HCT116 (cell line): ENCODE results near the gene ADAM11. TPM values are rescaled to one million over a fixed set of nuclear protein-coding genes. Genes with fewer than 3 reads are reported as not detected.

Experiments used
- ATAC-seq: fragments of 200-7000 bp; cut with Tn5 transposase; 2 replicates; pipeline ENCODE4 v1.9.1; 2020; ENCODE audit warnings: mild to moderate bottlenecking, moderate library complexity
- BruUV-seq: library from RNA; stranded (reverse); fragments of 400-500 nt; replicated peaks from 2 replicates; lab custom pipeline; 2021; lab: Mats Ljungman, UMichigan
- CTCF ChIA-PET: fragments of 300-600 bp; sonication (Branson Sonifier 250); formaldehyde crosslinking; loops from one replicate; lab custom pipeline; 2021; ENCODE audit warnings: antibody characterized with exemption; lab: Charles Lee
- POLR2A ChIA-PET: fragments of 300-600, 350-600 bp; sonication (Branson Sonifier 250); formaldehyde crosslinking; loops from one replicate; lab custom pipeline; 2021; ENCODE audit warnings: antibody characterized with exemption; lab: Charles Lee
- RAD21 ChIA-PET, 2 experiments: fragments of 300-600 bp; sonication (Branson Sonifier 250); formaldehyde crosslinking; loops; one replicate each; lab custom pipeline; 2023; ENCODE audit warnings: low total read pairs in 2 of 2; ENCODE audit not compliant: uncharacterized antibody in 2 of 2, unreplicated experiment in 2 of 2, low non-redundant PET in 1 of 2; lab: Charles Lee
- DNase-seq: peaks from one replicate; pipeline ENCODE4 v3.0.0-alpha.2; 2010; ENCODE audit warnings: low read depth, low spot score
- H2AFZ ChIP-seq: fragments of 200-600 bp; shearing (Covaris generic), sonication (generic); 2 replicates; pipeline ENCODE4 v1.6.1; 2017; ENCODE audit warnings: low read depth, mixed run types, mixed read lengths, antibody characterized with exemption, low read length; ENCODE audit not compliant: poor library complexity, severe bottlenecking
- H3K27ac ChIP-seq: 2 replicates; pipeline ENCODE4 v1.5.1; 2012; ENCODE audit warnings: low read depth, low read length
- H3K27me3 ChIP-seq: fragments of 200-600 bp; sonication (generic); 2 replicates; pipeline ENCODE4 v1.6.1; 2016; ENCODE audit warnings: mixed run types, low read length, mixed read lengths; ENCODE audit not compliant: insufficient read depth
- H3K36me3 ChIP-seq, 2 experiments: fragments of 200-500 bp in 1 of 2; fragments of 200-600 bp in 1 of 2; sonication (Bioruptor generic) in 1 of 2; sonication (generic) in 1 of 2; 2 replicates each; pipeline versions ENCODE4 v1.5.1 to v1.6.1; 2014 to 2016; ENCODE audit warnings: low read length in 2 of 2, inconsistent platforms in 1 of 2, mixed read lengths in 1 of 2, mixed run types in 1 of 2; ENCODE audit not compliant: insufficient read depth in 2 of 2, control insufficient read depth in 1 of 2
- H3K4me1 ChIP-seq, 2 experiments: fragments of 200-600 bp in 1 of 2; sonication (generic) in 1 of 2; 2 replicates each; pipeline versions ENCODE4 v1.5.1 to v1.6.1; 2012 to 2017; ENCODE audit warnings: low read length in 2 of 2, inconsistent platforms in 1 of 2, mild to moderate bottlenecking in 1 of 2, mixed read lengths in 1 of 2, mixed run types in 1 of 2, moderate library complexity in 1 of 2; ENCODE audit not compliant: insufficient read depth in 2 of 2, control insufficient read depth in 1 of 2
- H3K4me2 ChIP-seq: fragments of 200-600 bp; sonication (generic); 2 replicates; pipeline ENCODE4 v1.6.1; 2017; ENCODE audit warnings: mixed run types, low read length, mixed read lengths
- H3K4me3 ChIP-seq, 2 experiments: fragments of 200-600 bp in 1 of 2; sonication (generic) in 1 of 2; replicated peaks in 1 of 2; 2 replicates each; pipeline ENCODE4 v1.5.1; 2011 to 2016; ENCODE audit warnings: low read length in 2 of 2, control low read depth in 1 of 2, low read depth in 1 of 2, mild to moderate bottlenecking in 1 of 2, mixed read lengths in 1 of 2, mixed run types in 1 of 2
- H3K79me2 ChIP-seq: fragments of 200-600 bp; sonication (generic); 2 replicates; pipeline ENCODE4 v1.6.1; 2017; ENCODE audit warnings: mild to moderate bottlenecking, mixed run types, low read length, moderate library complexity, mixed read lengths; ENCODE audit not compliant: insufficient read depth
- H3K9ac ChIP-seq: fragments of 200-600 bp; sonication (generic); 2 replicates; pipeline ENCODE4 v1.6.1; 2016; ENCODE audit warnings: low read length, mixed read lengths
- H3K9me2 ChIP-seq: fragments of 200-600 bp; sonication (generic), shearing (Covaris generic); 2 replicates; pipeline ENCODE4 v1.6.1; 2017; ENCODE audit warnings: mixed run types, mild to moderate bottlenecking, moderate library complexity; ENCODE audit not compliant: insufficient read depth
- H3K9me3 ChIP-seq, 2 experiments: fragments of 200-500 bp in 1 of 2; fragments of 200-600 bp in 1 of 2; sonication (Bioruptor generic) in 1 of 2; sonication (generic) in 1 of 2; 2 replicates each; pipeline ENCODE4 v1.6.1; 2014 to 2017; ENCODE audit warnings: low read length in 2 of 2, mixed read lengths in 2 of 2, inconsistent platforms in 1 of 2, low read depth in 1 of 2, mild to moderate bottlenecking in 1 of 2, mixed run types in 1 of 2, moderate library complexity in 1 of 2; ENCODE audit not compliant: control insufficient read depth in 1 of 2, insufficient read depth in 1 of 2
- H4K20me1 ChIP-seq: fragments of 200-600 bp; sonication (generic), shearing (Covaris generic); 2 replicates; pipeline ENCODE4 v1.6.1; 2017; ENCODE audit warnings: mixed run types, mild to moderate bottlenecking, moderate library complexity; ENCODE audit not compliant: insufficient read depth
- SP1 ChIP-seq: IDR thresholded peaks from 2 replicates; pipeline ENCODE4 v1.6.1; 2012; ENCODE audit warnings: low read depth
- intact Hi-C: fragments of 100-400 bp; cut with micrococcal nuclease; formaldehyde crosslinking; loops from 2 replicates; pipeline ENCODE4 v1.10.0; 2022
- total RNA-seq: library from RNA; stranded (reverse); gene quantifications from one replicate; pipeline ENCODE4 v1.2.1, GENCODE V29; 2021; ENCODE audit not compliant: unreplicated experiment
- TF ChIP-seq, protein P1 (sequence below): IDR thresholded peaks from 2 replicates; pipeline ENCODE4 v1.6.1; 2011; ENCODE audit warnings: mild to moderate bottlenecking, low read length, moderate library complexity; ENCODE audit not compliant: insufficient replicate concordance; ENCODE audit errors: extremely low read depth
- TF ChIP-seq, protein P2 (sequence below): IDR thresholded peaks from 2 replicates; pipeline ENCODE4 v1.6.1; 2012

Gene ADAM11
- total RNA-seq, 1 experiment from 2014 or later = 7.7 TPM

DNA sequence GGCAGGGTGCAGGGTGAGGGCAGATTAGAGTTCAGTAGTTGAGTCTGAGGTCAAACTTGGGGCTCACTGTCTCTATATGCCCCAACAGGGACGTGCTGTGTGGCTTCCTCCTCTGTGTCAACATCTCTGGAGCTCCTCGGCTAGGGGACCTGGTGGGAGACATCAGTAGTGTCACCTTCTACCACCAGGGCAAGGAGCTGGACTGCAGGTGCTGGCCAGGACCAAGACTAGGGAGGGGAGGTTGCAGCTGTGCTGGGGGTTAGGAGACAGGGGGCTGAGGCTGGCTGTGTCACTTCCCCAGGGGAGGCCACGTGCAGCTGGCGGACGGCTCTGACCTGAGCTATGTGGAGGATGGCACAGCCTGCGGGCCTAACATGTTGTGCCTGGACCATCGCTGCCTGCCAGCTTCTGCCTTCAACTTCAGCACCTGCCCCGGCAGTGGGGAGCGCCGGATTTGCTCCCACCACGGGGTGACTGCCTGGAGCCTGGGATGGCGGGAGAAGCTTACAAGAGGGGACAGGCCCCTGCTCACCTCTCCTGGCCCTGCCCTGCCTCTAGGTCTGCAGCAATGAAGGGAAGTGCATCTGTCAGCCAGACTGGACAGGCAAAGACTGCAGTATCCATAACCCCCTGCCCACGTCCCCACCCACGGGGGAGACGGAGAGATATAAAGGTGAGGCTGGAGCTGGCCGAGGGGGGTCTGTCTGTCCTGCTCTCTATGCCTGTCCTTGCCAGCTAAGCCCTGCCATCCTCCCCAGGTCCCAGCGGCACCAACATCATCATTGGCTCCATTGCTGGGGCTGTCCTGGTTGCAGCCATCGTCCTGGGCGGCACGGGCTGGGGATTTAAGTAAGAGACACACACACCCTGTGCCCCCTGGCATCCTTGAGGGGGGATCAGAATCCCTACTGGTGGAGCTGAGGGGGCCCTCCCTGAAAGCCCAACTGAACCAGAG, 18.9 kb downstream of the ADAM11 start:
- Histone ChIP-seq H3K79me2 (no peaks in the 10 kb centered on the region), H3K4me1 (peaks cover 3 to 44% of the 10 kb centered on the region in 2 experiments; a peak in 3 of 4 replicates), H3K9me3 (no peaks in the 10 kb centered on the region), H3K4me3 (no peak overlapping the region), H3K9me2 (no peaks in the 10 kb centered on the region), H3K27me3 (no peaks in the 10 kb centered on the region), H4K20me1 (no peaks in the 10 kb centered on the region), H3K4me2 (no peak overlapping the region), H3K9ac (no peak overlapping the region), H3K27ac (no peak overlapping the region; the same call in 1 of the 2 replicates), H3K36me3 (no peaks in the 10 kb centered on the region), H2AFZ (no peak overlapping the region)
- intact Hi-C loops = loop anchor here (10.0 kb wide), 2 partner anchors 317 to 357 kb away; partner anchors contain the start of genes ACBD4 and PLCD3
- TF ChIP-seq SP1 = no peak
- TF ChIP-seq, protein P1, sequence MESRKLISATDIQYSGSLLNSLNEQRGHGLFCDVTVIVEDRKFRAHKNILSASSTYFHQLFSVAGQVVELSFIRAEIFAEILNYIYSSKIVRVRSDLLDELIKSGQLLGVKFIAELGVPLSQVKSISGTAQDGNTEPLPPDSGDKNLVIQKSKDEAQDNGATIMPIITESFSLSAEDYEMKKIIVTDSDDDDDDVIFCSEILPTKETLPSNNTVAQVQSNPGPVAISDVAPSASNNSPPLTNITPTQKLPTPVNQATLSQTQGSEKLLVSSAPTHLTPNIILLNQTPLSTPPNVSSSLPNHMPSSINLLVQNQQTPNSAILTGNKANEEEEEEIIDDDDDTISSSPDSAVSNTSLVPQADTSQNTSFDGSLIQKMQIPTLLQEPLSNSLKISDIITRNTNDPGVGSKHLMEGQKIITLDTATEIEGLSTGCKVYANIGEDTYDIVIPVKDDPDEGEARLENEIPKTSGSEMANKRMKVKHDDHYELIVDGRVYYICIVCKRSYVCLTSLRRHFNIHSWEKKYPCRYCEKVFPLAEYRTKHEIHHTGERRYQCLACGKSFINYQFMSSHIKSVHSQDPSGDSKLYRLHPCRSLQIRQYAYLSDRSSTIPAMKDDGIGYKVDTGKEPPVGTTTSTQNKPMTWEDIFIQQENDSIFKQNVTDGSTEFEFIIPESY = no peak
- TF ChIP-seq, protein P2, sequence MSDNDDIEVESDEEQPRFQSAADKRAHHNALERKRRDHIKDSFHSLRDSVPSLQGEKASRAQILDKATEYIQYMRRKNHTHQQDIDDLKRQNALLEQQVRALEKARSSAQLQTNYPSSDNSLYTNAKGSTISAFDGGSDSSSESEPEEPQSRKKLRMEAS = no peak
- DNase-seq (no peak), ATAC-seq (no peak)
- ChIA-PET RAD21 (no interaction called here), POLR2A (interaction anchor here (0.6 kb wide), 1 partner anchor 107 kb away, joined by 3 read pairs; no protein-coding TSS in a partner anchor), CTCF (interaction anchor here (1.1 to 5.3 kb wide), 6 partner anchors 65 to 244 kb away, joined by 3 to 52 read pairs (median 8); no protein-coding TSS in a partner anchor)
- BruUV-seq = no TSS peak
